Islet of Langerhans (tissue), 1 donor: ENCODE measurements around the gene LAMA1.

Source experiments
- FAIRE-seq: peaks from one replicate; lab custom pipeline; 2011; peaks lifted over from hg19 to GRCh38; lab: Jason Lieb, UNC

The LAMA1 gene

DNA sequence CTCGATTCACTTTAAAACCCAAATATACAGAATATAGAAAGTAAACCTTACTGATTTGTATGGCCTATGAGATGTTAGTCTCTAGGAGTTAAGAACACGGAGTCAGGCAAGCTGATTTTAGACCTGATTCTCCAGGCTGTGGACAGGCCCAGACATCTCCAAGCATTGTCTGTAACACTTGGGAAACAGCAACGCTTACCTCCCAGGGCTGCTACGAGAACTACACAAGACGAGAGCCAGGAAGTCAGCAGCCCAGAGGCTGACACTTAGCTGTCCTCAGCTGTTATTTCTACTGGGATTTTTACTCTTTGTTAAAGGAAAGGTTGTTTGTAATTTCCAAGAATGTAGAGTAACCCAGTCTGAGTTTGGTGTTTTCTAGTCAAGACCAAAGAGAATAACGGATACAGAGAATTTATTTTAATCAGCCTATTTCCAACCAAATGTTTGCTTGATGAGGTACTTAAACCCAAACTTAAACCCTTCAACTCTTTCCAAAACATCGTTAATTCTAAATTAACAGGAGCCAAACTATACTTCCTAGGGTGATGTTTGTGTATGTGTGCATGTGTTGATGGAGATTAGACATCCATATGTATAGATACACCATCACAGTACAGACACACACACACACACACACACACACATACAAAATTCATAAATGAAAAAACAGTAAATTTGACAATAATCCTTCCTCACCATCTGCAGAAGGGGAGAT lies 123.4 kb downstream of the LAMA1 start:
- no peak for FAIRE-seq

- FAIRE-seq: no peak
Observed at GRCh38 chr18:6992761-6993160, 124.8 kb downstream of the LAMA1 start.

- no peak for FAIRE-seq
Observed at GRCh38 chr18:6983366-6983765, 134.2 kb downstream of the LAMA1 start.

- FAIRE-seq: no peak
Observed at GRCh38 chr18:6982398-6982797, 135.2 kb downstream of the LAMA1 start.

DNA sequence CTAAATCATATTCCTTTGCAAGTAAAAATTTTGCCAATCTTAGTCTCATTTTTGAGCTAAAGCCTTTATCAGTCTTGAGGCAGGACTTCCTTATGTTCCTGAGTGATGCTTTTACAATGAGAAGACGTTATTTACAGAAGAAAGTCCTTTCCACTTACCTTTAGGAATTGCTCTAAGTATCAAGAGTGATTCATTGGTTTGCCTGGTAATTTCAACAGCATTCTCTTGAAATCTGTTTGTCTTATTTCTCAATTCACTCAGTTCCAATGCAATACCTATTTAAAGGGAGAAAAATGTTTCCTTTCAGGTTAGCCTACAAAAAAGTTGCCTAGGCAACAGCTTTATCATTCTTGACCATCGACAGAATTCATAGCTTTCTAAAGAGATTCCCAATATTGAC lies 137.2 kb downstream of the LAMA1 start:
- no peak for FAIRE-seq

- no peak for FAIRE-seq
Observed at GRCh38 chr18:6979954-6980353, 137.6 kb downstream of the LAMA1 start.

GRCh38 chr18:6976935-6977334 lies 140.7 kb downstream of the LAMA1 start:
- no peak for FAIRE-seq

- FAIRE-seq: no peak
Observed at GRCh38 chr18:6975084-6975483, 142.5 kb downstream of the LAMA1 start.

GRCh38 chr18:6971823-6972478 lies 145.6 kb downstream of the LAMA1 start:
- no peak for FAIRE-seq

- no peak for FAIRE-seq
Observed at GRCh38 chr18:6963452-6964097, 154.0 kb downstream of the LAMA1 start.

- no peak for FAIRE-seq
Observed at GRCh38 chr18:6962571-6963451, 154.8 kb downstream of the LAMA1 start.

DNA sequence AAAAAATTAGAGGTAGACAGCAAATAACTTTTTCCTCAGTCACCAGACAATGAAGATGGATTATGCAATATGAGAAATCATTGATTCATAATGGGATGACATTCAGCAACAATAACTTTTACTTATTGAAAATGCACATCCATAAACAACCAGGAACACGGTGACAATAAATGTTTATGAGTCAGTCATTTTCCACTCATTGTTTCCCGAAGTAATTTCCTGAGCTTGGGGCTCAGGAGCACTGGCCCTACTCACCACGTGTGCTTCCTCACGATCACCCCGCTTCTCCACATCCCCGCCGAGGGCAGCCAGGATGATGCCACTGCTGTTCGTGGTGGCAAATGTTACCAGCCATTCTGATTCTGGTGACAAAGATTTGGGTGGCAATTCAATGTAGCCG lies 156.3 kb downstream of the LAMA1 start:
- no peak for FAIRE-seq

DNA sequence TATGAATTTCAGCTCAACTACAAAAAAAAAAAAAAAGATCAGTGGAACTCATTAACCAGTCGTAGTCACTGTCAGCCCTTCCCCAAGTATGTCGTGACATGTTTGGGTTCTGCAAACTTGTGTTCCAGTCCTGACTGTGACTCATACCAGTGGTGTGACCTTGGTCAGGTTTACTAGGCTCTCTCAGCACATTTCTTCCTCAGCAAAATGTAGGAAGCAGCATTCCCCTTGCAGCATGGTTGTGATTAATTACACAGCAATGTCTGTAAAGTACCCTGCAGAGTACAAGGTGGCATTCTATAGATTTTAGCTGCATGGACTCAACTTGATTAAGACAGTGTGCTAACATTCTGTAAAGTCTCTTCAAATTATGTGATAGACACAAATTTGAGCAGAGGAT lies 156.9 kb downstream of the LAMA1 start:
- no peak for FAIRE-seq

GRCh38 chr18:6960124-6960523 lies 157.5 kb downstream of the LAMA1 start:
- FAIRE-seq: no peak

- FAIRE-seq: no peak
Observed at GRCh38 chr18:6959110-6959509, 158.5 kb downstream of the LAMA1 start.

- no peak for FAIRE-seq
Observed at GRCh38 chr18:6956999-6957398, 160.6 kb downstream of the LAMA1 start.

- no peak for FAIRE-seq
Observed at GRCh38 chr18:6956495-6956894, 161.1 kb downstream of the LAMA1 start.

GRCh38 chr18:6955304-6955703 lies 162.3 kb downstream of the LAMA1 start:
- no peak for FAIRE-seq

GRCh38 chr18:6954501-6954900 lies 163.1 kb downstream of the LAMA1 start:
- FAIRE-seq: no peak

GRCh38 chr18:6951336-6952090 lies 166.1 kb downstream of the LAMA1 start:
- no peak for FAIRE-seq

- no peak for FAIRE-seq
Observed at GRCh38 chr18:6950641-6951040, 167.0 kb downstream of the LAMA1 start.
